Lung microvascular endothelial cell (primary cell): ENCODE data around the gene AFTPH. TPM values are rescaled to one million over a fixed set of nuclear protein-coding genes. Genes with fewer than 3 reads are reported as not detected.

Experiments used
- DNase-seq, 2 donors: peaks; one replicate each; pipeline versions ENCODE4 v3.0.0 to v3.0.0-alpha.2; 2010; ENCODE audit warnings: low read depth in 2 of 2
- total RNA-seq: library from RNA; depleted of rRNA; stranded (reverse); fragments of >200 nt; gene quantifications from 2 replicates; pipeline ENCODE4 v1.2.1, GENCODE V29; 2014

Gene AFTPH
- total RNA-seq, 1 donor from 2014 or later: 35.5 TPM

DNA sequence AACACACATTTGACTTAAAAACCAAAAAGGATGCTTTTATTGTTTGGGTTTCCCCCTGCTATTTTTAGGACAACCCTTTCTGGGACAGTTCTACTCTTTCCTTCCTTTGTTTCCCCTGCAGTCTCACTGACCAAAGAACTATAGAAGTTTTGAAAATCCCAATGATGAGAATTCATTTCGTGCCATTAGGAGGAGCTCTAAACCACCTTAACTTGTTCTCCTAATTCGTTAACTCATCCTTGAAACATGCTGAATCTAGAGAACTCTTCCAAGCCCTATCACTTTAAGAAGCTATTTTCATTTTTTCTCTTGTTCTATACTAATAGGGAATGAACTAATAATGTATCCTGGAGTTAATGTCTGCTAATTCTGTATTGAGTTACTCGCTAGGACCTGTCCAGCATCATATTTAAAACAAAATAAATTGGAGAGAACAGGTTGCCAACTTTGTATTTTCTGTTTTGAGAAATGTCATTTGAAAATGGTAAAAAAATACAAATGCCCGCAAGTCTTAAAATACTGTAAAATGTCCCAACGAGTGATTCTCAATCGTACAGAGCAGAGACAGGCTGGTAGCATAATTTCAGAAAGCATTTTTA lies 62.9 kb downstream of the AFTPH start:
- DNase-seq: peak; percentile 68 to 74

DNA sequence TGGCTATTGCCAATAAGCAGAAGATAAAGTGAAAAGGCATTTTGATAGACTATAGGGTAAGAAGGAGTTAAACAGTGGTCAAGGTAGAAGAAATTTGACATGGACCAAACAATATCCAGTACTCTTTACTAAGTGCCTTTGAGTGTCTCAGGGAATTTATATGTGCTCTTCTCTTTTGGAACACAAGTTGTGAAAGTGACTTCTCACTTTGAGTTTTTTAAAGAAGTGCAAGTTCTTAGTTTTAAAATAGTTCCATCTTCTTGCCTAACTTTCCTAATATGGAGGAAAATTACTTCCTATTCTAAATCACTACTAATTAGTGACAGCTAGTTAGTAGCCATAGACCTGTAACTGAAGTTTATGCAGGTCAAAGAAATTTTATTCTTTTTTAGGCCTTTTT lies 63.4 kb downstream of the AFTPH start:
- no peak for DNase-seq

DNA sequence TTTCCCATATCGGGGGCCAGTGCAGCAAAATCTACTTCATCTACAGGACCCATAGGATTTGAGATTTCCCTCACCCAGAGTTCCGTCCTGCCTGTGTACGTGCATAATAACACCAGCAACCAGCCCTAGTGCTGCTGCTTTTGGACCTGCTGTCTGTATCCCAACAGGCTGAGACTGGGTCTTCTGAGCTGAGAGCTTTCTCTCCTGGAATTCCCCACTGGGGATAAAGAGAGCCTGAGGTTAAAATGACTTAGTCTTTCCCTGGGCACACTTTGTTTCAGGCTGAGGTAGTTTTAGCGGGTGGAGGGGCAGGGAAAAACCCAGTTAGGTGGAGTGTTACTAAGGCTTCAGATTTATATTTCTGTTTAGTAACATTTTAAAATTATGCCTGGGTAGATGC lies 67.1 kb downstream of the AFTPH start:
- DNase-seq: no peak

DNA sequence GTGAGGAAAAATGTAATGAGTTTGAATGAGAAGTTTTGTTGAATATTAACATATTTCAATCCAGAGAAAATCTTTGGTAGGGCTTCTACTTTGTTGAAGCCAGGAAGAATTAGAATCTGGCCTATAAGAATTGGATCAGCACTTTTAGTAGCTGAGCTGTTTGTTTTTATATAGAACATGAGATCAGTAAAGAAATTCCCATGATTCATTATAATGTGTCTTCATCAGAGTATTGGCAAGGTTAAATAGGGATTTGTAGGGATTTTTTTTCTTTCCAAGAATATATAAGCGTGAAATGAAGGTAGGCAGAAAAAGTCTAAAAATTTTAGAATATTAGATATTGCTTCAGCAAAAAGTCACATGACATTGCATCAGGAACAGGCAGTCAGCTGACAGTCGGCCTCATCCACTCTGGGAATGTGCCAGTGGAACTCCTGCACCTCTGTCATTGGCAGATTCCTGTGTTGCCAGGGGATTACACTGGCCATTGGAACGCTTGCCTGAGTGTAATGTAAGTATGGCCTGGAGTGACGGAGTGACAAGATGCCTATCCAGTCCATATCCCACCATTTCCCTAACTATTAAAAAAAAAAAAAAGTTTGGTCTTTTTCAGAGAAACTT lies 69.0 kb downstream of the AFTPH start:
- peak in 1 of 2 donors; percentile 65 for DNase-seq

DNA sequence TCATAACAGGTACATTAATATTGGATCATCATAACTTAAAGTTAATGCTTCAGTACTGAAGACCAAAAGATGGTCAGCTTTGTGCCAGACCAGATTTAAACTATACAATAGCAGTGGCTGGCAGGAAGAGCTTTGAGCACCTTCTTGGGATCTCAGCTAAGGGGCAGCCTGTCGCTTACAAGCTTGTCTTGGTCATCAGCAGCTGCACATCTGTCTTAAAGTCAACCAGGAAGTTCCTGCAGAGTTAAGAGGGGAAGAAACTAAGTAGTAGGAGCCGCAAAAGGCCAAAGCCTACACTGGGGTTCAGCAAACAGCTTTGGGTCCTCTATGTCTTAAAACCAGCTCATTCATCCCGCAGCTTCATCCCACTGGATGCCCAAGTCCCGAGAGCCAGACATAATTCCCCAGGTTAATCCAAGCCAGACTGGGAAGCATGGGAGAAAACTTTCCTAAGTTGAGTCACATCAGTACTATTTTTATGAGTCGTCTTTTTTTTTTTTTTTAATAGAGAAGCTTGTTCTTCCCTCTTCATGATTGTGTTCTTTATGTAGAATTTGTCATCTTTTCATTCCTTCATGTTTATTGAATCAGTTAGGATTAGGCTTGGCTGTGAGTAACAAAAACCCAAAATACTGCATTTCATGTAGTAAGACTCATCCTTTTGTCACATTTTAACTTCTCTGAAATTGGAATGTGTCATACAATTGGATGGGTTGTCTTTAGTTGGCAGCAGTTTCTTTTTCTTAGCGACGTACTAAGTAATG lies 70.3 kb downstream of the AFTPH start:
- DNase-seq: no peak

DNA sequence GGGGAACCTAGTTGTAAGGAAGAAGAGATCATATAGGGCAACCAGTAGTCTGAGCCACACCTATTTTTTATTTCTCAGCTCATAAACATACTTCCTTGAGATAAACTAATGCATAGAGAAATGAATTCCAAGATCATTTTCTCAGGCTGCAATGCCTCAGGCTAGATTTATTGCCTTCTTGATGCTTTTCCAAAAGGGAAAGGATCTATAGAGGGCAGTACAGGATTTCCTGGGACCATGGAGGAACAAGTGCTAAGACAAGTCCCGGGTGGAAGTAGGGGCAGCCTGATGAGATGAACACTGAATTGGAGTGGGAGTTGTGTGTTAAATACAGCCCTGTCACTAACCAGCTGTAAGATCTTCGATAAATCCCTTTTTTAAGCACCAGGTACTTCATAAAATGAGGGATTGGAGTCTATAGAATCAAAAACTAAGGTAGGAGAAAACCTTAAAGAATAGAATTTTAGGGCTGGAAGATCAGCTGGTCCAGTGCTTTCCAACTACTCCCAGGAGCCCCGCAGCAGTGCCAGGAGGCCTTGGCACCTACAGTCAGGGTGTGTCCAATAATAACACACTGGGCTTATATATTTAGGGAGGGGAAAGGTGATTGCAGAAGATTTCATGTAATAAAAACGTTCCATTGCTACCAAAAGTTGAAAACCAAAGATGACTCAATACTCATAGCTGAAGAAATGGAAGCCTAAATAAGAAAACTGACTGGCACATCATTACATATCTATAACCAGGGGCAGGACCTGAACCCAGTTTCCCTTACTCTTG lies 71.5 kb downstream of the AFTPH start:
- DNase-seq: peak in 1 of 2 donors; percentile 17

DNA sequence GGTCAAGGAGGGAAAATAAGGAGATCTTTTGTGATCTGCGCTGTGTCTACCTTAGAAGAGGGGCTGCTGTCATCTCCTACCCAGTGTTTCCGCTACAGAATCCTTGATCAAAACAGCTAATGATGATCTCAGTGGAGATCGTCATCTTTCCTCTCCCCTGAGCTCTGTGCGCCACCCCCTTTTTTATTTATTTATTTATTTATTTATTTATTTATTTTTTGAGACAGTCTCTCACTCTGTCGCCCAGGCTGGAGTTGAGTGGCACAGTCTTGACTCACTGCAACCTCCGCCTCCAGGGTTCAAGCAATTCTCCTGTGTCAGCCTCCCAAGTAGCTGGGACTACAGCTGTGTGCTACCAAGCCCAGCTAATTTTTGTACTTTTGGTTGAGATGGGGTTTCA lies 74.1 kb downstream of the AFTPH start:
- DNase-seq: no peak

DNA sequence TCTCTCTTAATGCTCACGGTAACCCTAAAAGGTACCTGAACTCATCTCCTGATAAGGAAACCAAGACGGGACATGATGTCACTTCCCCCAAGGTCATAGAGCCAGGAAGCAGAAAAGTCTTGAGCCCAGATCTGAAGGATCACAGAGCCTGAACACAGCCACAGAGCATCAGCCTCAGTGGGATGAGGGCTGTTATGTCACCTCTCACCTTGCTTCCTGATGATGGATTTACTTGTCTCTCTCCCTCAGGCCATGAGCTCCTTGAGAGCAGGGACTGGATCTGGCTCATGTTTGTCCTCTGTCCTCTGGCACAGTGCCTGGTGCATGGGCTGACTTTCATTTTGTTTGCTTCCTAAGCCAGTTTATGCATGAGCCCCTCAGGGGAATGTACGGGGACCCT lies 75.3 kb downstream of the AFTPH start:
- peak; percentile 45 to 59 for DNase-seq

DNA sequence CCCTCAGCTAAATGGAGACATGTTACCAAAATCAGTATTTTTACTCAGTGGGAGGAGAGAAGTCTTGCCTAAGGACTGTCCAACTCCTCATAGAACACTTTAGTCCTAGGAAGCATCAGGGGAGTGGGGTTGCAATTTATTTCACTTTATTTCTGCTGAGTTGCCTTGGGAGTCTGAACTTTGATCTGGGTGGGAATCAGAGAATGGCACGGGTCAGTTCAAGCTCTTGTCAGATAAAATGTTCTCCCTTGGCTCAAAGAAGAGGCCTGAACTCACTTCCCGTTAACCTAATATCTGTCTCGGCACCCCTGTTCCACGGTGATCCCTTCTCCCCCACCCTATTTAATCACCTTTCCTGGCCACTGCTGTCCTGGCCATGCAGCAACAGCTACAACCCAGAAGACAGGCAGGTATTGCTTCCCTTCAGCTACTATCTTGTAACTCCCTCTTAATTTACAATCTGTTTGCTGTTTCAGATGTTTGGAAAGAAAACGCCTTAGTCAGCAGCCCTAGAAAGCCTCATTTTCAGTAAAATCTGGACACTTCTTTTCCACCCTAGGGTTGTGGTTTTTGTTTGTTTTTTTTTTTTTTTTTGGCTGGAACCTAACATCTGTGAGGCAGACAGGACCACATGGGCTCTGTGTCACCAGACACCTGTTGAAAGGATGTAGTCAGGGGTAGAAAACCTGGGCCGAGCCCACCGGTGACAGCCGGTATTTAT lies 77.1 kb downstream of the AFTPH start:
- DNase-seq: no peak

DNA sequence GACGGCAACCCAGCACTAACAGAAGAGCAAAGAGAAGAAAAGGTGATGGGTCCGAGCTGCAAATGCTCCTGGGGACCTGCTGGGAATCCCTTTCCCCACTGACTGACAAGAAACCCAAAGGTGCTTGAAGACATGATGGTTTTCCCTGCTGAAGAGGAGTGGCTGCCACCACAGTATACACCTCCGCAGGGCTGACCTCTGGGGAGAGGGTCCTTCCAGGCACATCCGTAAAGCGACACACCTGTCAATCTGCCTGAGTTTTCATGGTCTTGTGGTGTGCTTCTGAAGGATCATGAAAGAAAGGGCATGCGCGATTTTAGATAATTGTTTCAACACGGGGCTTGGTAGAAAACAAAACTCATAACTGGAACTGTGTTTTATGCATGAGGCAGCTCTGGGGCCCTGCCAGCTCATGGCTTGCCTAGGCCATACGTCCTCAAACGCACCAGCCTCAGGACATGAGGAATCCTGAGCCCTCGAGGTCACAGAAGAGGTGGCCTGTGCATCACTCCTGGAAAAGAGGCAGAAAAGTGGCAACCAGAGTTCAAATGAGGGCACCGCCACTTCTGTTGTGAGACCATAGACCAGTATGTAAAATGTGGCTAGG lies 77.8 kb downstream of the AFTPH start:
- no peak for DNase-seq

DNA sequence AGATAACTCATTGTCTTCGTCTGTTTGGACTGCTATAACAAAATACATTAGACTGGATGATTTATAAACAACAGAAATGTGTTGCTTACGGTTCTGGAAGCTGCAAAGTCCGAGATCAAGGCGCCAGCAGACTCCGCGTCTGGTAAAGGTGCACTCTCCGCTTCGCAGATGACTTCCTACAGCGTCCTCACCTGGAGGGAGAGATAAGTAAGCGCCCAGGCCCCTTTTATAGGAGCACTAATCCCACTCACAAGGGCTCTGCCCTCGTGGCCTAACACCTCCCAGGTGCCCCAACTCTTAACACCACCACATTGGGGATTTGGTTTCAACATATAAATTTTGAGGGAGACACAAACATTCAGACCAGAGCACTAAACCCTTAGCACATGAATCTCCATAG lies 78.3 kb downstream of the AFTPH start:
- DNase-seq: no peak

DNA sequence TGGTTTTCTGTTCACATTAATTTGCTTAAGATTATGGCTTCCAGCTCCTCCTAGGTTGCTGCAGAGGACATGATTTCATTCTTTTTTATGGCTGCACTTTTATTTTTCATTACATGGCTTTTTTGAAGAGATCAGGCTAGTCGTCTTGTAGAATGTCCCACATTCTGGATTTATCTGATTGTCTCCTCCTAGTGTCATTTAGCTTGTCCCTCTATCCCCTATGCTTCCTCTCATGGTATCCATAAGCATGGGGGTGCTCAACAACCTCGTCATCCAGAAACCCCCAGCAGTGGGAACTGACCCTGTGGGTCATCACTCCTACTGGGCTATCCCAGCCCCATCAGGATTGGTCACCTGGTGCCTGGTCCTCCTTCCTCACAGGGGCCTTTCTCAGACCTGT lies 80.0 kb downstream of the AFTPH start:
- DNase-seq: no peak

DNA sequence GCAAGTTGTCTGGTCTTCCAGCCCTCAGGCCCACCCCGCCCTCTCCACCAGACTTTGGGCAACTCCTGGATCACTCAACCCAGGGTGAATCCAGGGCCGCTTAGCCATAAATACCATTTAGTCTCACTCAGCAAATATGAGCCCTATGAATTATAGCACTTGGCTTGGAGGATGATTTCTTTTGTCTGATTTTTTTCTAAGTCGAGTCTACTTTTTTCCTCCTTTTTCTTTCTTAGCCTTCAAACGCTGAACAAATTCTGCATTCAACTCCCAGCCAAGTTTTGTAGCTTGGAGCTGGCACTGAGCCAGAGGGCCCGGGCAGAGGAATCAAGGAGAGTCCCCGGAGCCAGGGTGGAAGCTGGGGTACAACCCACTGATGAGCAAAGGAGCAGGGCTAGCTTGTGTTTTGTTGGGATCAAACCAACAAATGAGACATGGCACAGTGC lies 80.9 kb downstream of the AFTPH start:
- no peak for DNase-seq

DNA sequence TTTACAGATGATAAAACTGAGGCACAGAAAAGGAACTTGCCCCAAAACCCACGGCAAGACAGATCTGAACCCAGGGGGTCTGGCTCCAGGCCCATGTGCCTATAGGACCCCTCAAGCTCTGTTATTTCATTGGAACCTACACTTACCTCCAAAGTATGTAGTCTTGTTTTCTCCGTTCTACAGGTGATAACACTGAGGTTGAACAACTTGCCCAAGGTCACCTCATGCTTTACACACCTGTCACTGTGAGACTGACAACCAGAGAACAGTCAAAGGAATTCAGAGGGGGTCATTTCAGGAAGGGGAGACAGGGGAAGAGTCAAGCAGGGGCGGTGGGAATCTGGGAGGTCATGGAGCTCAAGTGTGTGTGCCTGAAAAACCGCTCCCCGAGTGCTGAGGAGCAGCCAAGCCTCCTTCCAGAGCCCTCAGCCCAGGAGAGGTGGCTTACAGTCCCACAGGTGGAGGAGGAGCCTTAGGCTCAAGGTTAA lies 81.9 kb downstream of the AFTPH start:
- no peak for DNase-seq

DNA sequence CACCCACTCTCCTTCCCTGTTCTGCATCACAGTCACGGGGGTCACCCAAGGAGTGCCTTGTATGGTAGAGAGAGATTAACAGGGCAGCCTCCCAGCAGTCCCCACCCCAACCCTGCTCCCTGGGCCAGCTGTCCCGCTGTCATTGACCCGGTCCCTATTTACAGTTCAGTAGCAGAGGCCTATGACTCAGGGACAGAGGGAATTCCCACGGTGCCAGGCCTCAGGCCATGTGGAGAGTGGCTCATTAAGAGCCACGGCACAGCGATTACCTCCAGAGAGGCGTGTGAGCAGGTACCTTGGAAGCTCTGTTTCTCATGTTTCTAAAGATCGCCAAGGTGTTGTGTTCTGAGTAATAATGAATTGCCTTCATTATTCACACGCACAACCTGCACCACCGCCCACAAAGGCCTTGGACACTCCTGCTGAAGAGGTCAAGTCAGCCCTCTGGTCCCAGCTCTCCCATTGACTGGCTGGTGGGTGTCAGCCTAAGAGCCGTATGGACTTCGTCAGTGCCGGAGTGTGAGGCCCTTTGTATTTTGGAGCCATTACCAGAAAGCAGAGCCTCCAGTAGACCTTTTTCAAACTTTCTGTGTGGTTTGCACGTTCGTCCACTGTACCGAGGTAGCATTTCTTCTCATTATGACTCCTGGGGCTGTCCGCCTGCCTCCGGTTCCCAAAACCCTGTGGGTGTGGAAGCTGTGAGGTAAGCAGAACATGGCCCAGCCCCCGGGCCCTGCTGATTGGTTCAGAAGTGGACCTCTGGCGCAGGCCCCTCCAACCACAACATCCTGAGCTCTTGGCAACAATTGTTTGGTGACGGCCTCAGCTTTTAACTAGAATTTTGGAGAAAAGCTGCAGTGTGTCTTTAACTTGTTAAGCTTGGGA lies 82.6 kb downstream of the AFTPH start:
- DNase-seq: no peak

DNA sequence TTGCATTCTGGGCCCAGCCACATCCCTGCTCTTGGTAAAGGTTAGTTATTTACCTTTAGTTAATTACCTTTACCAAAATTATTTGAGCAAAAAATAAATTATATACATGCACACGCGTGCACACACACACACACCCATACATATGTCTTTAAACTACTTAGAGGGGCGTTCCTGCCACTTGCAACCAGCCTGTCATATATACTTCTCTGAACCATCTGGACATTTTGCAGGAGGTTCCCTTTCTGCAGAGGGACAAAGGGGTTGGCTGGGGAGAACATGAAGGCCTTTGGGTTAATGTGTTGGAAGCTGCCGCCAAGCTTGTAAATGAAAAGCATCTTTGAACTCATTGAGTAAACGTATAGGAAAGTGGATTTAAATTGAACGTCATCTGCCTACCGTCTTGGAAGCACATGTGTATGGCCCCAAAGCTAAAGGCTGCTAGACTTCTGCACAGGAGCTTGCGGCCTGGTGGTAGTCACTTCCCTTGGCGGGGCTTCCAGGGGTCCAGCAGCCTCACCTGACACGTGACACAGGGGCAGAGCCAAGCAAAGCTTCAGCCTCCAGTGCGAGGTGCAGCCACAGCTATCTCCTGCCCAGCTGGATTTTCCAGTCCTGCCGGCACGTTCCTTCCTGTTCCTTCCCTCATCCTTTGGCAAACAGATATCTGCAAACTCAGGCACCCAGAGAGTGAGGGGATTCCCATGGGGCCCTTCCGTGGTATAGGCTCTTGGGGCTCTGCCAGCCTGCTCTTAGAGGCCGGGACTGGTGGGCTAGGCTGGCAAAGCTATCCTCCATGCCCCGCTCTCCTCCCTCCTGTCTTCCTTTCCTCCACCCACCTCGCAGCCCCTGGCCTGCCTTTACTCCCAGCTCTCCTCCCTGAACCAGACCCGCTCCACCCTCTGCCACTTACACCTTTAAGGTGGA lies 83.5 kb downstream of the AFTPH start:
- peak in 1 of 2 donors; percentile 56 for DNase-seq

DNA sequence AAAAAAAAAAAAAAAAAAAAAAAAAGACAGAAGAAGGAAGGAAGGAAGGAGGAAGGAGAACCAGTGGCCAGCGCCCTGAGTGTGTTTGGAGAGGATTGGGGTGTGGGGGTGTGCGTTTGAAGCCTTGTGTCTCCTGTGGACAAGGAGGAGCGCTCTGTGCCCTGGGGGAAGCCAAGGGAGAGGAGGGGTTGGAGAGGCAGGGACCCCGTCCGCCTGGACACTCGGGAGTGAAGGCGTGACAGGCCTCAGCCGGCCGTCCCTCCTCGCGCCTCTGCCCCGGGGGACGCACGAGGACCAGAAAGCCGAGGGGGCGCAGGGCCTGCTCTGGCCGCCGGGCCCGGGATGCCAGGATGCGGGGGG lies 84.7 kb downstream of the AFTPH start:
- no peak for DNase-seq

DNA sequence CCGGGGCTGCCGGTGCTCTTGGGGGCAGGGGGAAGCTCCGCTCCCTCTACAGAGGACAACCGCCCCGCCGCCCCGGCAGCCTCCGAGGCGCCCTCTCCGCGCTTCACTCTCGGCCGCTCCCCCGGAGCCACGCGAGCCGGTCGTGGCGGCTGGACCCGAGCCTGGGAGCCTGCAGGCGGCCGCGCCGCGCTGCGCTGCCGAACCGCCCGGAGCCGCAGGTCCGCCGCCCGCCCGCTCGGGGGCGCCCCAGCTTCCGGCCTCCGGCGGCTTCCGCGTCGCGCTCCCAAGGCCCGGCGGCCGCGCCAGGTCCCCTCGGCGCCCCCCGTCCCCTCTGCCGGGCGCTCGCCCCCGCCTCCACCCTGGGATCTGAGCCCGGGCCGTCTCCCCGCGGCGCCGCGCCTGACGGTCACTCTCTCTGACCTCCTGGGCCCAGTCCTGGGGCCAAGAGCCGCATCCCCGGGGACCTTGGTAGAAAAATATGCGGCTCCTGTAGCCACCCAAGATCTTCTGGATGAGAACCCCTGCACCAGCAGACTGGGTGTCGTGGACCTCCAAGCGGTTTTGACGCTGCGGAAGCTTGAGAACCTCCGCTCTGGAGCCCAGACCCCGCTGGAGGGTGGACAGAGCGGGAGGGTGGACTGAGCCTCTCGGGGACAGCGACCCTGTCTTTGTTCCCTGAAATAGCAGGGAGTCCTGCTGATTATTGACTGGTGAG lies 85.3 kb downstream of the AFTPH start:
- peak; percentile 55 to 73 for DNase-seq
